A673 (cell line): Measurements from ENCODE around the gene ISM1. TPM values are rescaled to one million over a fixed set of nuclear protein-coding genes. Genes with fewer than 3 reads are reported as not detected.

Experiments used
- BruUV-seq: library from RNA; stranded (reverse); fragments of 400-500 nt; replicated peaks from 2 replicates; lab custom pipeline; 2021; lab: Mats Ljungman, UMichigan
- CTCF ChIA-PET: fragments of 300-600 bp; sonication (Branson Sonifier 250); formaldehyde crosslinking; loops from one replicate; lab custom pipeline; 2022; ENCODE audit warnings: antibody characterized with exemption; lab: Charles Lee
- POLR2A ChIA-PET: fragments of 300-600 bp; sonication (Branson Sonifier 250); formaldehyde crosslinking; loops from one replicate; lab custom pipeline; 2022; ENCODE audit warnings: antibody characterized with exemption; ENCODE audit not compliant: low non-redundant PET; lab: Charles Lee
- DNase-seq: peaks from one replicate; pipeline ENCODE4 v3.0.0-alpha.2; 2015; ENCODE audit warnings: low spot score
- H3K27ac ChIP-seq: fragments of 200-600 bp; sonication (generic); 2 replicates; pipeline ENCODE4 v1.5.1; 2016; ENCODE audit warnings: mixed run types, low read depth, mild to moderate bottlenecking, mixed read lengths, antibody characterized with exemption, low read length; ENCODE audit not compliant: poor library complexity, severe bottlenecking
- H3K27me3 ChIP-seq: fragments of 200-600 bp; sonication (generic); replicated peaks from 2 replicates; pipeline ENCODE4 v1.6.1; 2017; ENCODE audit warnings: mixed run types, low read depth, mild to moderate bottlenecking, mixed read lengths, antibody characterized with exemption, low read length; ENCODE audit not compliant: insufficient read depth, poor library complexity
- H3K36me3 ChIP-seq: fragments of 200-600 bp; sonication (generic); 2 replicates; pipeline ENCODE4 v1.6.1; 2016; ENCODE audit warnings: mixed run types, mild to moderate bottlenecking, mixed read lengths, antibody characterized with exemption, low read length; ENCODE audit not compliant: insufficient read depth, poor library complexity, severe bottlenecking
- H3K4me1 ChIP-seq: fragments of 200-600 bp; sonication (generic); 2 replicates; pipeline ENCODE4 v1.6.1; 2017; ENCODE audit warnings: mixed run types, mild to moderate bottlenecking, mixed read lengths, antibody characterized with exemption, low read length; ENCODE audit not compliant: insufficient read depth, poor library complexity, severe bottlenecking
- H3K4me3 ChIP-seq: fragments of 200-600 bp; sonication (generic); 2 replicates; pipeline ENCODE4 v1.5.1; 2016; ENCODE audit warnings: low read depth, mixed run types, mild to moderate bottlenecking, mixed read lengths, low read length; ENCODE audit not compliant: poor library complexity, severe bottlenecking
- H3K9me3 ChIP-seq: fragments of 200-600 bp; sonication (generic); 2 replicates; pipeline ENCODE4 v1.6.1; 2016; ENCODE audit warnings: mixed run types, low read depth, mild to moderate bottlenecking, mixed read lengths, antibody characterized with exemption, low read length; ENCODE audit not compliant: poor library complexity, severe bottlenecking
- EZH2 ChIP-seq: fragments of 200-600 bp; sonication (generic); IDR thresholded peaks from 2 replicates; pipeline ENCODE4 v1.6.1; 2017; ENCODE audit warnings: borderline replicate concordance, low read depth, mild to moderate bottlenecking, mixed read lengths, antibody characterized with exemption, low read length; ENCODE audit not compliant: poor library complexity, severe bottlenecking
- intact Hi-C: fragments of 100-400 bp; cut with micrococcal nuclease; formaldehyde crosslinking; loops from one replicate; pipeline ENCODE4 v1.10.0; 2022; ENCODE audit not compliant: unreplicated experiment
- total RNA-seq: library from RNA; stranded (reverse); gene quantifications from 2 replicates; pipeline ENCODE4 v1.2.3, GENCODE V29; 2021
- TF ChIP-seq, protein P1 (sequence below): fragments of 300-800, 200-600 bp; sonication (generic); conservative IDR thresholded peaks from 2 replicates; pipeline ENCODE4 v1.5.1; 2017; ENCODE audit warnings: low read depth, mild to moderate bottlenecking, antibody characterized with exemption, low read length, moderate library complexity, mixed read lengths

Gene ISM1
- total RNA-seq, 1 experiment from 2014 or later = 0.11 TPM

DNA sequence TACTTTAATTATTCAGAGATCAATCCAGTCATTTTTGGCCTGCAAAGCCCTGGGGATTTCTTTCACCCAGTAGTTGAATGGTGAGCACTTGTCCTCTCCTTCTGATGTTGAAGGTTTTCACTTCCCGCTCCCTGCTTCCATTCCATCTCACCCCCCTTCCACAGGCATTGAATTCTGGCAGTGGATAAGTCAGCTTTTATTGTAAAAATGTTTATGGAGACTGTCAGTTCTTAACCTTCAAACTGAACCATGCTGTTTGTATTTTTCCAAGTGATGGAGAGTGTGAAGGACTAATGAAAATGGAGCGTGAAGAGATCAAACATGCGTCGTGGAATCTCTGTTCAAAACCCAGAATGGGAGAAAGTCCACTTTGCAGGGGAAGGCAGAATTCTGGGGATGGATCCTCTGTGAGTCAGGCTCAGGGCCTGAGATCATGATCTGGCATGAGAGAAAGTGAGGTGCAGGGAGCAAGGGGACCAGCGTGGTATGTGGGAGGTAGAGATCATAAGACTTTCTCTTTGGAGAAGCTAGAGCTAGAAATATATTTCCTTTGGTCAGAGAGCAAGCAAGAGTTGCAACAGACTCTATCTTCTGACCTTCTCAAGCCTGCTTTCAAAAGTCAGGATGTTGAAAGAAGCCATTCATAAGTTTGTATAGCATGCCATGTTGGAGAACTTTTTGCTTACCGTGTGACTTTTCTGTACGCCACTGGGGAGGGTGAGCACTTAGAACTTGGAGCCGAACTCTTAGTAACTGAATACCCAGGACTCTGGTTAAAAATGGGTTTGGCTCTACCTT lies 30.2 kb downstream of the ISM1 start:
- intact Hi-C loops = no loop called here
- H3K4me1 ChIP-seq = no peaks in the 10 kb centered on the region
- H3K4me3 ChIP-seq = no peak overlapping the region
- H3K36me3 ChIP-seq = no peaks in the 10 kb centered on the region
- DNase-seq = no peak
- no TSS peak for BruUV-seq
- H3K9me3 ChIP-seq = no peaks in the 10 kb centered on the region
- H3K27me3 ChIP-seq = no peaks in the 10 kb centered on the region
- no peak overlapping the region for H3K27ac ChIP-seq
- TF ChIP-seq, protein P1, sequence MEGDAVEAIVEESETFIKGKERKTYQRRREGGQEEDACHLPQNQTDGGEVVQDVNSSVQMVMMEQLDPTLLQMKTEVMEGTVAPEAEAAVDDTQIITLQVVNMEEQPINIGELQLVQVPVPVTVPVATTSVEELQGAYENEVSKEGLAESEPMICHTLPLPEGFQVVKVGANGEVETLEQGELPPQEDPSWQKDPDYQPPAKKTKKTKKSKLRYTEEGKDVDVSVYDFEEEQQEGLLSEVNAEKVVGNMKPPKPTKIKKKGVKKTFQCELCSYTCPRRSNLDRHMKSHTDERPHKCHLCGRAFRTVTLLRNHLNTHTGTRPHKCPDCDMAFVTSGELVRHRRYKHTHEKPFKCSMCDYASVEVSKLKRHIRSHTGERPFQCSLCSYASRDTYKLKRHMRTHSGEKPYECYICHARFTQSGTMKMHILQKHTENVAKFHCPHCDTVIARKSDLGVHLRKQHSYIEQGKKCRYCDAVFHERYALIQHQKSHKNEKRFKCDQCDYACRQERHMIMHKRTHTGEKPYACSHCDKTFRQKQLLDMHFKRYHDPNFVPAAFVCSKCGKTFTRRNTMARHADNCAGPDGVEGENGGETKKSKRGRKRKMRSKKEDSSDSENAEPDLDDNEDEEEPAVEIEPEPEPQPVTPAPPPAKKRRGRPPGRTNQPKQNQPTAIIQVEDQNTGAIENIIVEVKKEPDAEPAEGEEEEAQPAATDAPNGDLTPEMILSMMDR = no peak
- TF ChIP-seq EZH2 = no peak
- ChIA-PET CTCF (no interaction called here), POLR2A (no interaction called here)

DNA sequence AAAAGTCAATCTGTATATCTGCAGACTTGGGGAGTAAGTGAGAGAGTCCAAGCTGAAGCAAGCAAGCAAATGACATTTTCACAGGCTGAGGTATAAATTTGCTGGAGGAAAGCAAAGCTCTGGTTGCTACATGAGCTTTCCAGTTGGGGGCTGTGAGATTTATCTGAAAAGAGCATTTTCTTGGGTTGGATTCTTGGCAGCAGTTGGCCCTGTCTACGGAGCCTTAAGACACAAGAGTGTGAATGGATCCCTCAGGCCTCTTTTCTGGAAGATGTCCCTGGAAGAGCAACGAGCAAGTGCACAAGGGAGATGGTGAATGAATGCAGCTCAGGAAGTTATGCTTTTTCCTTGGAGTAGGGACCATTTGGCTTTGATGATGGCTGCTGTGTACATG lies 30.8 kb downstream of the ISM1 start:
- no peak for DNase-seq
- POLR2A ChIA-PET = no interaction called here
- intact Hi-C loops = no loop called here
- Histone ChIP-seq H3K4me3 (no peak overlapping the region), H3K4me1 (no peaks in the 10 kb centered on the region), H3K27me3 (no peaks in the 10 kb centered on the region), H3K9me3 (no peaks in the 10 kb centered on the region), H3K36me3 (no peaks in the 10 kb centered on the region), H3K27ac (no peak overlapping the region)
- TF ChIP-seq, protein P1 = no peak
- TF ChIP-seq EZH2 = no peak
- CTCF ChIA-PET = no interaction called here
- no TSS peak for BruUV-seq

DNA sequence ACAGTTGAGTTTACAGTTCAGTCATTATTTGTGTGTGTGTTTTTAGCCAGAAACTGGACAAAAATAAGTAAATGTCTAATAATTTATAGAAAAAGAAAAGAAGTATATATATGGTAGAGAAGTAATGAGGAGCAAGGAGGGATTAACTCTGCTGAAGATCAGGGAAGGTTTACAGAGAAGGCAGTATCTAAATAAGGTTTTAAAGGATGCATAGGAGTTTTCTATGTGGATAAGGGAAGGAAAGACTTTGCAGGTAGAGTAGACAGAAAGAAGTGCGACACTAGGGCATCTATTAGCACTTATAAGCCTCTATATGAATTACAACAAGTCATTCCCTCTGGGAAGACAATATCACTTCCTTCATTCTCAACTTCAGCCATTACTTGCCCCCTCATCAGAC lies 34.3 kb downstream of the ISM1 start:
- Histone ChIP-seq H3K9me3 (no peaks in the 10 kb centered on the region), H3K27ac (no peak overlapping the region), H3K4me1 (no peaks in the 10 kb centered on the region), H3K4me3 (no peak overlapping the region), H3K27me3 (no peaks in the 10 kb centered on the region), H3K36me3 (no peaks in the 10 kb centered on the region)
- POLR2A ChIA-PET = no interaction called here
- TF ChIP-seq, protein P1 = no peak
- TF ChIP-seq EZH2 = no peak
- CTCF ChIA-PET = no interaction called here
- no TSS peak for BruUV-seq
- intact Hi-C loops = no loop called here
- DNase-seq = no peak
